HepG2 (cell line): Measurements from ENCODE around the gene KBTBD13. TPM values are rescaled to one million over a fixed set of nuclear protein-coding genes. Genes with fewer than 3 reads are reported as not detected.

Experiments used
- ATF1 ChIP-seq: IDR thresholded peaks from 2 replicates; pipeline ENCODE4 v1.6.1; 2016; ENCODE audit warnings: mild to moderate bottlenecking, control low read depth
- EEA1 ChIP-seq: sonication (generic); formaldehyde crosslinking; IDR thresholded peaks from 2 replicates; pipeline ENCODE4 v1.5.1; 2020; ENCODE audit warnings: mild to moderate bottlenecking, missing genetic modification reagents, borderline replicate concordance
- HNRNPH1 ChIP-seq: fragments of 200-400 bp; formaldehyde crosslinking; optimal IDR thresholded peaks from 2 replicates; pipeline ENCODE3; 2017; ENCODE audit warnings: mild to moderate bottlenecking, low read depth, low read length
- MBNL3 ChIP-seq: fragments of 250-450 bp; sonication (Bioruptor Pico); conservative IDR thresholded peaks from 2 replicates; pipeline ENCODE4 v1.8.0; 2022; ENCODE audit warnings: mild to moderate bottlenecking, inconsistent platforms
- MEF2D ChIP-seq: sonication (generic); formaldehyde crosslinking; IDR thresholded peaks from 2 replicates; pipeline ENCODE4 v1.5.1; 2020; ENCODE audit warnings: mild to moderate bottlenecking, missing genetic modification reagents
- MIER3 ChIP-seq: IDR thresholded peaks from 2 replicates; pipeline ENCODE4 v1.6.1; 2016; ENCODE audit warnings: missing compliant biosample characterization, borderline replicate concordance
- MYNN ChIP-seq: sonication (generic); formaldehyde crosslinking; IDR thresholded peaks from 2 replicates; pipeline ENCODE4 v1.4.0; 2020; ENCODE audit warnings: mild to moderate bottlenecking, low read depth, missing genetic modification reagents
- NAIF1 ChIP-seq: sonication (generic); formaldehyde crosslinking; IDR thresholded peaks from 2 replicates; pipeline ENCODE4 v1.5.0; 2020; ENCODE audit warnings: mild to moderate bottlenecking, missing genetic modification reagents, borderline replicate concordance
- NCOA5 ChIP-seq: sonication (generic); formaldehyde crosslinking; IDR thresholded peaks from 2 replicates; pipeline ENCODE4 v1.4.0; 2020; ENCODE audit warnings: missing genetic modification reagents
- PAXIP1 ChIP-seq: sonication (generic); formaldehyde crosslinking; conservative IDR thresholded peaks from 2 replicates; pipeline ENCODE4 v1.4.0; 2020; ENCODE audit warnings: mild to moderate bottlenecking, missing genetic modification reagents, moderate library complexity
- PLRG1 ChIP-seq: fragments of 450-650 bp; conservative IDR thresholded peaks from 2 replicates; pipeline ENCODE4 v1.6.1; 2016
- RBAK ChIP-seq: sonication (generic); formaldehyde crosslinking; IDR thresholded peaks from 2 replicates; pipeline ENCODE4 v1.5.1; 2020; ENCODE audit warnings: mild to moderate bottlenecking, missing genetic modification reagents
- RELA ChIP-seq: sonication (generic); formaldehyde crosslinking; IDR thresholded peaks from 2 replicates; pipeline ENCODE4 v1.4.0; 2020; ENCODE audit warnings: missing genetic modification reagents
- ZBTB3 ChIP-seq: sonication (generic); formaldehyde crosslinking; IDR thresholded peaks from 2 replicates; pipeline ENCODE4 v1.4.0; 2020; ENCODE audit warnings: low read depth, mild to moderate bottlenecking, moderate library complexity, missing genetic modification reagents, borderline replicate concordance
- ZBTB39 ChIP-seq: sonication (generic); formaldehyde crosslinking; IDR thresholded peaks from 2 replicates; pipeline ENCODE4 v1.5.0; 2020; ENCODE audit warnings: missing genetic modification reagents
- ZNF317 ChIP-seq: sonication (generic); formaldehyde crosslinking; IDR thresholded peaks from 2 replicates; pipeline ENCODE4 v1.5.0; 2020; ENCODE audit warnings: mild to moderate bottlenecking, missing genetic modification reagents
- ZNF34 ChIP-seq: sonication (generic); formaldehyde crosslinking; IDR thresholded peaks from 2 replicates; pipeline ENCODE4 v1.4.0; 2020; ENCODE audit warnings: mild to moderate bottlenecking, missing genetic modification reagents, borderline replicate concordance
- ZNF556 ChIP-seq: sonication (generic); formaldehyde crosslinking; IDR thresholded peaks from 2 replicates; pipeline ENCODE4 v1.4.0; 2020; ENCODE audit warnings: mild to moderate bottlenecking, missing genetic modification reagents, borderline replicate concordance
- ZNF781 ChIP-seq: sonication (generic); formaldehyde crosslinking; IDR thresholded peaks from 2 replicates; pipeline ENCODE4 v1.5.1; 2020; ENCODE audit warnings: borderline replicate concordance, mild to moderate bottlenecking, missing genetic modification reagents; ENCODE audit errors: not compliant biosample characterization
- ZNF782 ChIP-seq: sonication (generic); formaldehyde crosslinking; IDR thresholded peaks from 2 replicates; pipeline ENCODE4 v1.4.0; 2020; ENCODE audit warnings: missing genetic modification reagents, mild to moderate bottlenecking, borderline replicate concordance
- ZNF83 ChIP-seq: sonication (generic); formaldehyde crosslinking; IDR thresholded peaks from 2 replicates; pipeline ENCODE4 v1.4.0; 2020; ENCODE audit warnings: missing genetic modification reagents, mild to moderate bottlenecking, borderline replicate concordance
- ZSCAN22 ChIP-seq: sonication (generic); formaldehyde crosslinking; IDR thresholded peaks from 2 replicates; pipeline ENCODE4 v1.4.0; 2020; ENCODE audit warnings: mild to moderate bottlenecking, missing genetic modification reagents
- polyA plus RNA-seq, 8 experiments: library from polyadenylated mRNA; depleted of rRNA in 3 of 8; stranded (reverse) in 7 of 8; unstranded in 1 of 8; fragments of >200 nt; fragmentation: Illumina TruSeq in 4 of 8; extraction: Trizol in 4 of 8; gene quantifications; 2 replicates each; pipeline versions ENCODE4 v1.2.1 to v1.2.3, GENCODE V29; 2011 to 2016; ENCODE audit warnings: low read depth in 4 of 8, missing spikeins in 1 of 8, mixed read lengths in 1 of 8; ENCODE audit not compliant: insufficient read depth in 1 of 8
- total RNA-seq, 5 experiments: library from RNA; depleted of rRNA; stranded (reverse); fragments of >200 nt; fragmentation: Illumina TruSeq; extraction: Trizol; gene quantifications; 2 replicates each; pipeline ENCODE4 v1.2.3, GENCODE V29; 2016; ENCODE audit warnings: low read depth in 1 of 5
- TF ChIP-seq, protein P1 (sequence below): fragments of 450-650 bp; IDR thresholded peaks from 2 replicates; pipeline ENCODE4 v1.6.1; 2017; ENCODE audit warnings: mild to moderate bottlenecking

Gene KBTBD13
- total and polyA plus RNA-seq, 2 of the 13 experiments (the other 11 are each of a cell fraction or from before 2014, with no cell fraction given) = not detected

- TF ChIP-seq PAXIP1 (CRISPR knock-in tag) = peak; percentile 94
- no peak for TF ChIP-seq NAIF1 (CRISPR knock-in tag)
- no peak for TF ChIP-seq ZNF83 (CRISPR knock-in tag)
- TF ChIP-seq, protein P1, sequence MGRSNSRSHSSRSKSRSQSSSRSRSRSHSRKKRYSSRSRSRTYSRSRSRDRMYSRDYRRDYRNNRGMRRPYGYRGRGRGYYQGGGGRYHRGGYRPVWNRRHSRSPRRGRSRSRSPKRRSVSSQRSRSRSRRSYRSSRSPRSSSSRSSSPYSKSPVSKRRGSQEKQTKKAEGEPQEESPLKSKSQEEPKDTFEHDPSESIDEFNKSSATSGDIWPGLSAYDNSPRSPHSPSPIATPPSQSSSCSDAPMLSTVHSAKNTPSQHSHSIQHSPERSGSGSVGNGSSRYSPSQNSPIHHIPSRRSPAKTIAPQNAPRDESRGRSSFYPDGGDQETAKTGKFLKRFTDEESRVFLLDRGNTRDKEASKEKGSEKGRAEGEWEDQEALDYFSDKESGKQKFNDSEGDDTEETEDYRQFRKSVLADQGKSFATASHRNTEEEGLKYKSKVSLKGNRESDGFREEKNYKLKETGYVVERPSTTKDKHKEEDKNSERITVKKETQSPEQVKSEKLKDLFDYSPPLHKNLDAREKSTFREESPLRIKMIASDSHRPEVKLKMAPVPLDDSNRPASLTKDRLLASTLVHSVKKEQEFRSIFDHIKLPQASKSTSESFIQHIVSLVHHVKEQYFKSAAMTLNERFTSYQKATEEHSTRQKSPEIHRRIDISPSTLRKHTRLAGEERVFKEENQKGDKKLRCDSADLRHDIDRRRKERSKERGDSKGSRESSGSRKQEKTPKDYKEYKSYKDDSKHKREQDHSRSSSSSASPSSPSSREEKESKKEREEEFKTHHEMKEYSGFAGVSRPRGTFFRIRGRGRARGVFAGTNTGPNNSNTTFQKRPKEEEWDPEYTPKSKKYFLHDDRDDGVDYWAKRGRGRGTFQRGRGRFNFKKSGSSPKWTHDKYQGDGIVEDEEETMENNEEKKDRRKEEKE = no peak
- TF ChIP-seq MBNL3 (CRISPR knock-in tag) = no peak
- TF ChIP-seq ZNF781 (CRISPR knock-in tag) = no peak
- TF ChIP-seq ZBTB39 (CRISPR knock-in tag) = no peak
- TF ChIP-seq RBAK (CRISPR knock-in tag) = no peak
- no peak for TF ChIP-seq PLRG1
- TF ChIP-seq ZNF782 (CRISPR knock-in tag) = no peak
- TF ChIP-seq MIER3 (CRISPR knock-in tag) = peak; percentile 95
- no peak for TF ChIP-seq ZNF317
- TF ChIP-seq EEA1 (CRISPR knock-in tag) = no peak
- TF ChIP-seq HNRNPH1 = no peak
- TF ChIP-seq RELA = no peak; the same call in none of the 2 replicates
- no peak; the same call in 1 of the 2 replicates for TF ChIP-seq ZBTB3 (CRISPR knock-in tag)
- peak; percentile 62; the same call in 1 of the 2 replicates for TF ChIP-seq ZNF556 (CRISPR knock-in tag)
- TF ChIP-seq MEF2D (CRISPR knock-in tag) = peak; percentile 36; the same call in 1 of the 2 replicates
- no peak for TF ChIP-seq NCOA5
- TF ChIP-seq ZNF34 (CRISPR knock-in tag) = no peak
- TF ChIP-seq ATF1 = no peak
- TF ChIP-seq MYNN (CRISPR knock-in tag) = no peak
- TF ChIP-seq ZSCAN22 (CRISPR knock-in tag) = no peak
These were observed 19.5 kb upstream of the KBTBD13 start (continued) for GRCh38 chr15:65056868-65057548.
